Measurements from ENCODE around the gene LAMA3. TPM values are rescaled to one million over a fixed set of nuclear protein-coding genes. Genes with fewer than 3 reads are reported as not detected.

The LAMA3 gene
- total and polyA plus RNA-seq, 2 donors (not counting 1 experiment from before 2014, with no cell fraction given), result 0.75 to 13.2 TPM

- Histone ChIP-seq H3K9me3 (ENCODE audit: control insufficient read depth, insufficient read depth, low read depth, low read length) (no peaks in the 10 kb centered on the region), H2AFZ (ENCODE audit: low read length) (no peak overlapping the region), H3K4me3 (replicated peaks in 1 of 4; ENCODE audit: control extremely low read depth in 1 of 4, insufficient read depth in 1 of 4, low read depth in 3 of 4, low read length in 4 of 4) (no peak overlapping the region), H3K9ac (ENCODE audit: insufficient read depth, low read length) (no peak overlapping the region), H3K36me3 (ENCODE audit: control insufficient read depth, insufficient read depth, low read length) (no peaks in the 10 kb centered on the region), H3K79me2 (ENCODE audit: control insufficient read depth, insufficient read depth, low read length) (no peaks in the 10 kb centered on the region), H3K4me2 (ENCODE audit: extremely low read depth, insufficient read depth, low read length) (no peak overlapping the region), H4K20me1 (ENCODE audit: control insufficient read depth, extremely low read depth, insufficient read depth, low read length) (no peaks in the 10 kb centered on the region), H3K4me1 (ENCODE audit: control insufficient read depth, extremely low read depth, insufficient read depth, low read length) (no peaks in the 10 kb centered on the region), H3K27ac (ENCODE audit: insufficient read depth, low read length) (no peak overlapping the region), H3K27me3 (ENCODE audit: control insufficient read depth, insufficient read depth, low read length) (no peaks in the 10 kb centered on the region)
- DNase-seq (ENCODE audit: low read depth in 2 of 2), result no peak
- TF ChIP-seq CTCF (conservative IDR thresholded peaks at IDR 0.05 in 1 of 2, IDR thresholded peaks at IDR 0.05 in 1 of 2; ENCODE audit: low read depth in 1 of 2, low read length in 2 of 2) (no peak), EZH2 (IDR thresholded peaks at IDR 0.05; ENCODE audit: low read length, missing control alignments) (no peak)
Measured at GRCh38 chr18:23926571-23926970, 237.3 kb downstream of the LAMA3 start.

- peak in 1 of 2 donors; percentile 58 for DNase-seq (ENCODE audit: low read depth in 2 of 2)
- no peak overlapping the region for H3K4me2 ChIP-seq (ENCODE audit: extremely low read depth, insufficient read depth, low read length)
Measured at GRCh38 chr18:23927821-23928746, 238.8 kb downstream of the LAMA3 start.

More at GRCh38 chr18:23927821-23928746, 238.8 kb downstream of the LAMA3 start:
- no peaks in the 10 kb centered on the region for H3K79me2 ChIP-seq (ENCODE audit: control insufficient read depth, insufficient read depth, low read length)
- H3K9me3 ChIP-seq (ENCODE audit: control insufficient read depth, insufficient read depth, low read depth, low read length), result no peaks in the 10 kb centered on the region
- H3K4me3 ChIP-seq (replicated peaks in 1 of 4; ENCODE audit: control extremely low read depth in 1 of 4, insufficient read depth in 1 of 4, low read depth in 3 of 4, low read length in 4 of 4), result no peak overlapping the region
- no peak overlapping the region for H2AFZ ChIP-seq (ENCODE audit: low read length)
- no peaks in the 10 kb centered on the region for H3K36me3 ChIP-seq (ENCODE audit: control insufficient read depth, insufficient read depth, low read length)
- no peaks in the 10 kb centered on the region for H3K27me3 ChIP-seq (ENCODE audit: control insufficient read depth, insufficient read depth, low read length)
- H3K4me1 ChIP-seq (ENCODE audit: control insufficient read depth, extremely low read depth, insufficient read depth, low read length), result no peaks in the 10 kb centered on the region
- H3K9ac ChIP-seq (ENCODE audit: insufficient read depth, low read length), result no peak overlapping the region
- TF ChIP-seq CTCF (conservative IDR thresholded peaks at IDR 0.05 in 1 of 2, IDR thresholded peaks at IDR 0.05 in 1 of 2; ENCODE audit: low read depth in 1 of 2, low read length in 2 of 2), result no peak
- TF ChIP-seq EZH2 (IDR thresholded peaks at IDR 0.05; ENCODE audit: low read length, missing control alignments), result no peak
- no peaks in the 10 kb centered on the region for H4K20me1 ChIP-seq (ENCODE audit: control insufficient read depth, extremely low read depth, insufficient read depth, low read length)
- H3K27ac ChIP-seq (ENCODE audit: insufficient read depth, low read length), result no peak overlapping the region
